WI38 (cell line): ENCODE data around the gene SH3BP4.

Source experiments
- H3K4me3 ChIP-seq: 2 replicates; pipeline ENCODE4 v1.5.1; 2011; ENCODE audit warnings: low read depth, mild to moderate bottlenecking, control low read depth, low read length
- TF ChIP-seq, protein P1 (sequence below): IDR thresholded peaks from 2 replicates; pipeline ENCODE4 v1.5.1; 2012; ENCODE audit warnings: low read depth, mild to moderate bottlenecking, control low read depth, low read length

Gene SH3BP4

DNA sequence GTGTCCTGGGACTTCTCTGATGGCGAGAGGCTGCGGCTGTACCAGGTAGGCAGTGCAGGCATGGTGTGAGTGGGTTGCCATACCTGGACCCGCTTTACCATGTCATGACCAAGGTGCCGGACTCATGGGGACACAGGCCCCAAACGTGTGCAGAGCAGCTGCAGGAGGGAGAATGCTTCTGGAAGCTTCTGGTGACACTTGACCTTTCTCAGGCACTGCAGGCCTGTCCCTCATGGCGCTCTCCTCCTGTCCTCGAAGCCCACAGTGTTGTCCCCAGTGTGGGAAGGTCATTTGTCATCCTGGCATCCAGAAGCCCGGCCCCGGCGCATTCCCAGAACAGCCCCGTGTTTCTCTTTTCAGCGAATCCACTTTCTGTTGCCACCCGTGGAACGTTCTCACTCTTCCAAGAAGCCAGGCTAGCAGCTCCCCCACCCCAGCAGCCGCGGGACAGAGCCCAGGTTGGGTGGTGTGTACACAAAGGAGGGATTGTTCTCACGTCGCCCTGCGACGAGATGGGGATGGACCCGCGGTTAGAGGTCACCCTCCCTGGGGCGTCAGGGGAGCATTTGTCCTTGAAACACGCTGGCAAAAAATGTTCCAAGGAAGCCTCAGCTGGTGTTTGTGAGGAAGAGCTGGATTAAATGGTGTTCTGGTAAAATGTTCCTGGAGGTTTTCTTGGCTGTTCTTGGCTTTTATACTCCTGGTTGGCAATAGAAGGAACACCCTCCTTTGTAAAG is 43.7 kb downstream of the SH3BP4 start:
- TF ChIP-seq, protein P1, sequence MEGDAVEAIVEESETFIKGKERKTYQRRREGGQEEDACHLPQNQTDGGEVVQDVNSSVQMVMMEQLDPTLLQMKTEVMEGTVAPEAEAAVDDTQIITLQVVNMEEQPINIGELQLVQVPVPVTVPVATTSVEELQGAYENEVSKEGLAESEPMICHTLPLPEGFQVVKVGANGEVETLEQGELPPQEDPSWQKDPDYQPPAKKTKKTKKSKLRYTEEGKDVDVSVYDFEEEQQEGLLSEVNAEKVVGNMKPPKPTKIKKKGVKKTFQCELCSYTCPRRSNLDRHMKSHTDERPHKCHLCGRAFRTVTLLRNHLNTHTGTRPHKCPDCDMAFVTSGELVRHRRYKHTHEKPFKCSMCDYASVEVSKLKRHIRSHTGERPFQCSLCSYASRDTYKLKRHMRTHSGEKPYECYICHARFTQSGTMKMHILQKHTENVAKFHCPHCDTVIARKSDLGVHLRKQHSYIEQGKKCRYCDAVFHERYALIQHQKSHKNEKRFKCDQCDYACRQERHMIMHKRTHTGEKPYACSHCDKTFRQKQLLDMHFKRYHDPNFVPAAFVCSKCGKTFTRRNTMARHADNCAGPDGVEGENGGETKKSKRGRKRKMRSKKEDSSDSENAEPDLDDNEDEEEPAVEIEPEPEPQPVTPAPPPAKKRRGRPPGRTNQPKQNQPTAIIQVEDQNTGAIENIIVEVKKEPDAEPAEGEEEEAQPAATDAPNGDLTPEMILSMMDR: no peak
- H3K4me3 ChIP-seq: no peak overlapping the region

DNA sequence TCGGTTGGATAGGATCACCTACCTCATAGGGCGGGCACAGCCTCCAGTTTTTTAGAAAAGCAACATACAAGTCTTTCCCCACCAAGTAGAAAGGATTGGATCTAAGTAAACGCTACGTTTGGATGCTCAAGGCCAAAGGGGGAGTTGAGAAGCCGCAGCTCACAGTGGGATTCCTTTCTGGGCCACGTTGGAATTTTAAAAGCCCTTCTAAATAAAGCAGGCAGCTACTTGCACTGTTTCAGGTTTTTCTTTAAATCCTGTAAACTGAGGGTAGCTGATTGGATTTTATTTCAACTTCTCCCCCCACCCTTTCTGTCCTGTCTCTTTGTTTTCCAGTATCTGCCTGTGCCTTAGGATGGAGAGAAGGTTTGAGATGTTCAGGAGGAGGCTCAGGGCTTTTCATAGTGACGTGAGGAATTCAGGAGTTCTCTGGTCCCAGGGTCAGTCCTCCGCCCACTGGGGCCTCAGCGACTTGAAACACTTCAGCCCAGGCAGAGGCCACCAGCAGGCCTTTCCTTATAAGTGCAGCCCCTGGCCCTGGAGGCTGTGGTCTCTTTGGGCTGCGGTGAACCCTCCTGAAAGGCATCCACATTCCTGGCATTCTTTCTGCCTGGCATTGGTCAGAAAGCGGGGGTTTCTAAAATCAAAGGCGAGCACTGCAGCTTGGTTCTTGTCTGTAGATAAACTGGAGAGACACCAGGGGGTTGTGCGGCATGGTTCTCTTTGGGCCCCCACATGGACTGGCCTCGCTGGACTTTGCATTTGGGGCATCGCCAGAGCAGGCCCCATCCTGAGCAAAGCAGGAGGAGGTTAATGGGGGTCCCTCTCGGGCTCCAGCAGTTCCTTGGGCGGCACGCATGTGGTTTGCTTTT is 44.5 kb downstream of the SH3BP4 start:
- TF ChIP-seq, protein P1: peak; percentile 42; the same call in 1 of the 2 replicates

DNA sequence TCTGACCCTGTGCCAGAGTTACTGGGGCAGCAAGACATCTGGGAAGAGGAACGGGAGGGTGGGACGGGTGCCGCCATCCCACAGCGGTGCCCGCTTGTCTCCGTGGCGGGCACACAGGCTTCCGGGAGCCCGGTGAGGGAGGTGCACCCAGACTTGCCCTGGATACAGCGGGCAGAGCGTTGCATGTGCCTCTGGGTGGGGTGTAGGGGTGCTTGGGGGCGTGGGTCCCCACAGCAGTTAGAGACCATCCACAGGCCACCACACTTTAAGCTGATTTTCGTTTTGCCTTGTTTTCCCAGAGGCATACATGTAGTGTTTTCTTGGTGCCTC is 45.1 kb downstream of the SH3BP4 start:
- TF ChIP-seq, protein P1: no peak
- H3K4me3 ChIP-seq: no peak overlapping the region

More for the DNA sequence above, 44.5 kb downstream of the SH3BP4 start:
- H3K4me3 ChIP-seq: no peak overlapping the region

DNA sequence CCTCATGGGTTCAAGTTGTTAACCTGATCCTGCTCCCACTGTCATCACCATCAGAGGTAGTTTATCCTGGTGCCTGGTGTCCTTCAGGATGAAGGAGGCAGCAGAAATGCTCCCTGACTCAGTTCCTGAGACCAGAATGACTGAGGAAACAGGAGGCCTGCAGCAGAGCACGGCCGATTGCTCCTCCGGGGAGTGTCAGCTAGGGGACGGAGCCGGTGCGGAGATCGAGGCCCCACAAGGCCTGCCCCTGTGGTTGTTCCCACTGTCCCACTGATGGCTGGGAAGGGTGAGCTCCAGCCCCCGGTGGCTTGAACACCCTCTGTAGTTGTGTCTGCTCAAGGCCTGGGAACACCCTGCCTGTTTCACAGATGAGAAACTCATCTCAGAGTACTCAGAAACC is 45.6 kb downstream of the SH3BP4 start:
- TF ChIP-seq, protein P1: no peak

DNA sequence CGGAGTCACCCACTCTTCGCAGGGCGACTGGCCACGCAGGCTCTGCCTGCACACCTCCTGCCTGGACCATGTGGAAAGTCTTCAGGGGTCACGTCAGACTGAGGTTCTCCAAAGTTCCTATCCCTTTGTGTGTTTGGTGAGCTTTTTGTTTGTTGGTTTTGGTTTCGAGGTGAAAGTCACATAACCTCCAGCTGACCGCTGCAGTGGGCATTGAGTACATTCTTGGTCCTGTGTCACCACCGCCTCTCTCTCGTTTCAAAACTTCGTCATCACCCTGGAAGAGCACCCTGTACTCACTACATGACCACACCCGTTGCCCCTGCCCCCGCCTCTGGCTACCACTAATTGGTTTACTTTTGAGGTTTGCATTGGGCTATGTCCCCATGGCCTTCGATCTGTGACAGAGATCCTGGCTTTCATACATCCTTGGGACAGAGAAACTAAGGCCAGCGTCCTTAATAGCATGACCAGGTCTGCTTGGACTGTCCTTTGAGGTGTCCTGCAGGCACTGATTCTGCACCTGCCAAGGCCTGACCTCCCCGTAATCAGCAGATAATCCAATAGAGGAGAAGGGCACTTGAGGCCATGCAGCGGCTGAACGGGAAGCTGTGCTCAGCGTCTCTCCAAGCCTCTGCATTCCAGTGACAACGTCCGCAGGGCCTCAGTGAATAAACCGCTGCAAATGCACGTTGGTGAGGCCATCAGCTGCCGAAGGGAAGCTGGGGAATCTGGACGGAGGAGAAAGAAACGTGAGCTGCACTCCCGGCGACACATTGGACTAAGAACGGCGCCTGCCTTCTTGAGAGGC is 46.8 kb downstream of the SH3BP4 start:
- no peak overlapping the region for H3K4me3 ChIP-seq
- TF ChIP-seq, protein P1: no peak

More for the DNA sequence above, 45.6 kb downstream of the SH3BP4 start:
- H3K4me3 ChIP-seq: no peak overlapping the region

DNA sequence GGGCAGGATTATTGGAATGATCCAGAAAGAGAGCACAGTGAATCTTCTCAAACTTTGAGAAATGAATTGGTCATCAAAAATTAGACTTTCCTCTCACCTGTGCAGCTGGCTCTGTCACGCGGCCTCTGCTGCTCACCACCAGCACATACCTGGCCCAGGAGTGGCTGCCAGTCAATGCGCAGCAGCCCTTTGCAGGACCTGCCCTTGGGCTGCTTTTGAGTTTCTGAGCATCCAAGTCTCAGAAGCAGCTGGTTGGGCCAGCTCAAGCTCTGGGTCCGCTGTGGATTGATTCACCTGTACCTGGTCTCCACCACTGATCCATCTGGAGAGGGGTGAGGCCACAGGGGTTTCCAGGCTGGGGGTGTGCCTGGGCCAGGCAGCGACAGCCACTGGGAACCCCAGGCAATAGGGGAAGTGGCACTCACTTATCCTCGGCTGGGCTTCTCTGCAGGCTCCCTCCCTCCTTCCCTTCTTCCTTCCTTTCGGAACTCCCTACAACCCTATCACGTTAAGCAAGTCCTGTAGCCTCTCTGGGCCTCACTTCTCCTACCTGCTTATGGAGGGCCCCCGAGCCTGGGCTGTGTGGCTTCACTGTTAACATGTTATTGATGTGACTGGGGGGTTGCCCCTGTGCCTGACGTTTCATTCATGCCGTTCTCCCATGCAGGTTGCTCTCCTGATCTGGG is 48.1 kb downstream of the SH3BP4 start:
- TF ChIP-seq, protein P1: no peak

More for the DNA sequence above, 48.1 kb downstream of the SH3BP4 start:
- no peak overlapping the region for H3K4me3 ChIP-seq
